ENCODE results near the gene UGT1A4.

GRCh38 chr2:233792720-233793119 is 74.2 kb downstream of the UGT1A4 start:
- no peak for TF ChIP-seq CREB1 (IDR thresholded peaks at IDR 0.05; ENCODE audit: low read depth)
- no peak for TF ChIP-seq HCFC1 (IDR thresholded peaks at IDR 0.05; ENCODE audit: low read length)
- no peak for TF ChIP-seq MTA3 (IDR thresholded peaks at IDR 0.05; ENCODE audit: borderline replicate concordance, low read length)
- TF ChIP-seq, protein P1, sequence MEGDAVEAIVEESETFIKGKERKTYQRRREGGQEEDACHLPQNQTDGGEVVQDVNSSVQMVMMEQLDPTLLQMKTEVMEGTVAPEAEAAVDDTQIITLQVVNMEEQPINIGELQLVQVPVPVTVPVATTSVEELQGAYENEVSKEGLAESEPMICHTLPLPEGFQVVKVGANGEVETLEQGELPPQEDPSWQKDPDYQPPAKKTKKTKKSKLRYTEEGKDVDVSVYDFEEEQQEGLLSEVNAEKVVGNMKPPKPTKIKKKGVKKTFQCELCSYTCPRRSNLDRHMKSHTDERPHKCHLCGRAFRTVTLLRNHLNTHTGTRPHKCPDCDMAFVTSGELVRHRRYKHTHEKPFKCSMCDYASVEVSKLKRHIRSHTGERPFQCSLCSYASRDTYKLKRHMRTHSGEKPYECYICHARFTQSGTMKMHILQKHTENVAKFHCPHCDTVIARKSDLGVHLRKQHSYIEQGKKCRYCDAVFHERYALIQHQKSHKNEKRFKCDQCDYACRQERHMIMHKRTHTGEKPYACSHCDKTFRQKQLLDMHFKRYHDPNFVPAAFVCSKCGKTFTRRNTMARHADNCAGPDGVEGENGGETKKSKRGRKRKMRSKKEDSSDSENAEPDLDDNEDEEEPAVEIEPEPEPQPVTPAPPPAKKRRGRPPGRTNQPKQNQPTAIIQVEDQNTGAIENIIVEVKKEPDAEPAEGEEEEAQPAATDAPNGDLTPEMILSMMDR (IDR thresholded peaks at IDR 0.05 in 2 of 3, conservative IDR thresholded peaks at IDR 0.05 in 1 of 3; ENCODE audit: control insufficient read depth in 2 of 3, extremely low read depth in 1 of 3, insufficient read depth in 1 of 3, low read depth in 3 of 3, low read length in 3 of 3), result no peak
- TF ChIP-seq NR2C2 (IDR thresholded peaks at IDR 0.05; ENCODE audit: borderline replicate concordance, control insufficient read depth, insufficient read length, low read depth), result no peak
- TF ChIP-seq REST (IDR thresholded peaks at IDR 0.05; ENCODE audit: low read depth, low read length), result no peak
- no peak for TF ChIP-seq MYC (IDR thresholded peaks at IDR 0.05; ENCODE audit: insufficient read depth, insufficient read length, insufficient replicate concordance, low read length, severe bottlenecking)
- TF ChIP-seq RAD21 (IDR thresholded peaks at IDR 0.05; ENCODE audit: insufficient read depth, low read depth, low read length), result no peak
- TF ChIP-seq MXI1 (IDR thresholded peaks at IDR 0.05; ENCODE audit: low read depth, low read length), result no peak
- TF ChIP-seq YBX1 (IDR thresholded peaks at IDR 0.05), result no peak
- no peak for TF ChIP-seq ZBED1 (IDR thresholded peaks at IDR 0.05; ENCODE audit: borderline replicate concordance)
- TF ChIP-seq ESRRA (IDR thresholded peaks at IDR 0.05; ENCODE audit: low read length), result no peak
- no peak for TF ChIP-seq TAF1 (IDR thresholded peaks at IDR 0.05; ENCODE audit: borderline replicate concordance, low read depth, low read length)
- TF ChIP-seq FOS (IDR thresholded peaks at IDR 0.05; ENCODE audit: borderline replicate concordance, extremely low read depth, insufficient read length), result no peak

All from GM12878 (cell line).